GM18505 (cell line): ENCODE results near the gene VAMP7.
"Not testable (repeated sequence)": the region's sequence is repeated elsewhere in the genome, so short reads cannot be mapped to it uniquely, and the experiment has no call there.

Experiments
- ATAC-seq: cut with Tn5 transposase; IDR thresholded peaks from one replicate; pipeline ENCODE4 v1.9.1; 2021; ENCODE audit not compliant: unreplicated experiment
- POLR2A ChIP-seq: IDR thresholded peaks from 4 replicates; pipeline ENCODE4 v1.6.1; 2011; ENCODE audit warnings: borderline replicate concordance; ENCODE audit not compliant: insufficient read depth, insufficient read length; ENCODE audit errors: extremely low read depth

Gene VAMP7

GRCh38 chrX:155953055-155953454 lies 71.9 kb downstream of the VAMP7 start:
- TF ChIP-seq POLR2A, result no peak
- no peak for ATAC-seq

DNA sequence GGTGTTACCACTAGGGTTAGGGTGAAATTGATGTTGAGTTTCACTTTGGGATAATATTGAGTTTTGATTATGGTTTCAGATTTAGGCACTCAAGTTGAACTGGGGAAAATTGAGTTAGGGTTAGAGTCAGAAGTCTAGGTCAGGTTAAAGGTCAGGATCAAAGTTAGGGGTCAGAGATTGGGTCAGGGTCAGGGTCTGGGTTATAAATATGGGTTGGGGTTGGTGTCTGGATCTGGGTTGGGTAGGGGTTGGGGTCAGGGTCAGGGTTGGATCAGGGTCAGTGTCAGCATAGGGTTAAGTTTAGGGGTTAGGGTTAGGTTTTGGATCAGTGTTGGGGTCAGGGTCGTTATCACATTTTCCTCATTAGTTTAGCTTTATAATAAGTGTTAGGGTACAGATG lies 73.6 kb downstream of the VAMP7 start:
- no peak for TF ChIP-seq POLR2A
- no peak for ATAC-seq

- no peak for TF ChIP-seq POLR2A
- no peak for ATAC-seq
These were observed 75.0 kb downstream of the VAMP7 start for GRCh38 chrX:155956099-155956498.

DNA sequence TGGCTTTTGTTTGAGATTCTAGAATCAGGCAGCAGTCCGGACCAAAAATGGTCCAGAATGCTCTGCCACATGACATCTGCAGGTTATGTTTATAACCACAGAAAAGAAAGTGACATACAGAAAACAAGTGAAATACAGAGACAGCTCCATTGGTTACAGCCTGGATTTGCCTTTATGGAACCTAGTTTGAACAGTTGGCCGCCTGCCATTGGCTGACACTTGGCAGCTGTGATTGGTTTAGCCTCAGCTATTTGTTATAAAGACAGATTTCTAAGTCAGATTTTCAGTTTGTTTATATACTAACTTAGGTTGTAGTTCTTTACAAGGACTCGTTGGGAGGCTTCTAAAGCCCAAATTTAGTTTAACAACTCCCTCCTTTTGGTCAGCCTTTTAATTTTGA lies 75.5 kb downstream of the VAMP7 start:
- ATAC-seq, result no peak
- TF ChIP-seq POLR2A, result no peak

- no peak for ATAC-seq
- no peak for TF ChIP-seq POLR2A
These were observed 76.7 kb downstream of the VAMP7 start for GRCh38 chrX:155957843-155958242.

DNA sequence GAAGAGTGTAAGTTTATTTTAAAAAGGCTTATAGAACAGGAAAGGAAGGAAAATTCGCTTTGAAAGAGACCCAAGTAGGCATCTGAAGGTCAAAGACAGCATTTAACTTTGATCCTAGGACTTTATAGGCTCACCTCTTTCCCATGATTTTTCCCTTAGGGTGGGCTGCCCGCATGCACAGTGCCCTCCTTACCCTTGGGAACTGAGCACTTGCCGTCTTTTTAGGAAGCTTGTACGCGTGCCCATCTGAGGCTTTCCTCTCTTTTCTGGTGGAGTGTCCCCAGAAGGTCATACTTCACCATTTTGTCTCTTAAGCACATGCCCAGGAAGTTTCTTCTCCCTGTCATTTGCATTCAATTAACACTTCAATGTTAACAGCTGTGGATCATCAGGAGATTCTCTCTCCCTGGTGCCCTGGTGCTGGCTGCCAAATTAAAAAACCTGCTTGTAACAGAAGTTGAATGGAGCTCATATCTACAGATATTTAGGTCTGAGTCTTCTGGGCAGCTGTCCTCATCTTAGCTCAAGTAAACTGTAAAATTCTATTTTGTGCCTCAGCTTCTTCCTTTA lies 78.0 kb downstream of the VAMP7 start:
- ATAC-seq, result no peak

DNA sequence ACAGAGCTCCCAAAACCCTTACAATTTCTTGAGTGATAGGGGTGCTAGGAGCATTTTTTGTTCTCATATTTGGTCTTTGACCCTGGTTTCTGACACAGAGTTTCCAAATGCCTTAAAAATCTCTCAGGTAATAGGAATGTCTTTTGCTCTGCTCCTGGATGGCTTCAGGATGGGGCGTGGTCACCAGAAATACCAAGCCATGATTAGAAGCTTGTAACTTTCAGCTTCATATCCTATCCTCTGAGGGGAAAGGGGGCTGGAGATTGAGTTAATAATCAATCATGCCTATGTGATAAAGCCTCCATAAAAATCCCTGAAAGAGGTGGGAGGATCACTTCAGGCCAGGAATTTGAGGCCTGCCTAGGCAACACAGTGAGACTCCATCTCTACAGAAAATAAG lies 81.8 kb downstream of the VAMP7 start:
- TF ChIP-seq POLR2A, result no peak
- ATAC-seq, result no peak

More for the DNA sequence above, 78.0 kb downstream of the VAMP7 start:
- TF ChIP-seq POLR2A, result no peak

DNA sequence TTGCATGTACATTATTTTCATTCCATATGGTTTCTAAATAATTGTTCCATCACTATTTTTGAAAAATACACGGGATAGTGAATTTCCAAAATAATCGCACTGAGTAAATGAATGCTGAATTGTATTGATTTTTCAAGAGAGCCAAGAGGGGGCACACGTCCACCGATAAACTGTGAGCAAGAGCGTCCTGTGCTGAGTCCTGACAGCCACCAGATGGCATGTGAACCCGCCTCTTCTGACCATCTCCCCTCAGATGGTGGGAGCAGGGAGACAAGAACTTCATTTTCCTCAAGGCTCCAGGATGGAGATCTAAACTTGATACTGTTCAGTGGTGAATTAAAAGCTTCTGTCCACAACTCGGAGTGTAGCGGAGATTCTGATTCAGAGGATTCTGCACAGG lies 85.7 kb downstream of the VAMP7 start:
- no peak for ATAC-seq

DNA sequence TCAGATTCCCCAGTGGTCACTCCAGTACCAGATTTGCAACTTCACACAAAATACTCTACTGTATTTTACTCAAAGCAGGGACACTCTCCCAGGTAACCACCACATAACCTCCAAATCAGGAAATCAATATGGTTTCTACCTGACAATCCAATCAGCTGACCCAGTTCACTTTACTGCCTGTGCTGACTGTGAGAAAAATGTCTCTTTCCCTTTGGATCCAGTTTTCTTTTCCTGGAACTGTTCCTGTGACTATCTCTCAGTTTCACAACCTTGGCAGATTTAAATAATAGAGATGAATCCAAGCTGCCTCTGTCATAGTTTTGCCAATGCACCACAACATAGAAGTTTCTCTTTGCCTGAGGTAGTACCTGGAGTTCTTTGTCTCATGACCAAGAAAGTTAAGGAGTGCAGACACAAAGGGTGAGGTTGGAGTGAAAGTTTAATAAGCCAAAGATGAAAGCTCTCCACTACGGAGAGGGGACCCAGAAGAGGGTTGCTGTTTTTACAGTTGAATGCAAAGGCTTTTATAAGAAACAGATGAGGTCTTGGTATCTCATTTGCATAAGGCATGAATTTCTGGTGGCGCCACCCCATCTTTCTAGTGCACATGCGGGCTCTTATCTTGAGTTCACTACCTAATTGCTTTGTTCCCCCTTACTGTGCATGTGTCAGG lies 86.6 kb downstream of the VAMP7 start:
- no peak for TF ChIP-seq POLR2A
- ATAC-seq, result no peak

More for the DNA sequence above, 85.7 kb downstream of the VAMP7 start:
- TF ChIP-seq POLR2A, result no peak

DNA sequence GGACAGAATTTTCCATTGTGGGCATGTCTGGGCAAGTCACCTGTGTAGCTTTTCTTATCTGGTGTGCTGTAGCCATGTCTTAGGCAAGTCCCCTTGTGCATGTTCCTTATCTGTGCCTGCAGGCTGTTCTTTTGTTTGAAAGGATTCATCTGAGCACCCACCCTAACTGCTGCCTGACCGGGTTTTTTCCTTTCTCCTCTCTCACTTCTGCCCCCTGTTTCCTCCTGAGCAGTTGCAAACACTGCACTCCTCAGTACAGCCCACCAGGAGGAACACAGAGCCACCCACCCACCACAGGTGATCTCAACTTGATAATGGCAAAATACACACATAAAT lies 87.1 kb downstream of the VAMP7 start:
- ATAC-seq, result no peak
- TF ChIP-seq POLR2A, result no peak

DNA sequence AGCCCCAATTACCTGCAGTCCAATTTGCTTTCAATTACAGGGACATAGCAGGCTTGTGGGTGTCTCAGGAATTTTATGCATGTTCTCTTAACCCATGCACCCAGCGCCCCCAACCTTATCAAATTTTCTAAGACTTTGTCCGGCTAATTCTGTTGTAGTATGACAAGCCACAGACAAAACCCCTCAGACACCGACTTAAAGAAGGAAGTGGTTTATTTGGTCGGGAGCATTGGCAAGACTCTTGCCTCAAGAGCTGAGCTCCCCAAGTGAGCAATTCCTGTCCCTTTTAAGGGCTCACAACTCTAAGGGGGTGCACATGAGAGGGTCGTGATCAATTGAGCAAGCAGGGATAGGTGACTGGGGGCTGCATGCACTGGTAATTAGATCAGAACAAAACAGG lies 87.6 kb downstream of the VAMP7 start:
- no peak for ATAC-seq
- no peak for TF ChIP-seq POLR2A

- not testable (repeated sequence) for ATAC-seq
These were observed 90.5 kb downstream of the VAMP7 start for GRCh38 chrX:155971658-155972057.

DNA sequence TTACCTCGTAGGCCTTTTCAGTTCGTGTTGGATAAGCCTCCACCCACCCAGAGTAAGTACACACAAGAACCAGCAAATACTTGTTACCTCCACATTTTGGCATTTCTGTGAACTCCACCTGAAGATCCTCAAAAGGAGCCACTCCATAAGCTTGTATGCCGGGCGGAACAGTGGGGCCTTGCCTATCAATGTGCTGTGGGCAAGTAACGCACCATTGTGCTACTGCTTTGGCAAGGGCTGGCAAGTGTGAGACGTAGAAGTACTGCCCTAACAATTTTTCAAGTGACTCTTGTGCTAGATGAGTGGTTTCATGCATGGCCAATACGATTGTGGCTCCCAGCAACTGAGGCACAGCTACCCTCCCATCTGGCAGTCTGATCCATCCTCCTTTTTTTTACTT lies 91.1 kb downstream of the VAMP7 start:
- not testable (repeated sequence) for ATAC-seq

- no peak for ATAC-seq
- TF ChIP-seq POLR2A, result no peak
These were observed 102.2 kb downstream of the VAMP7 start for GRCh38 chrX:155983326-155983725.

GRCh38 chrX:155985208-155985607 lies 104.1 kb downstream of the VAMP7 start:
- ATAC-seq, result no peak

DNA sequence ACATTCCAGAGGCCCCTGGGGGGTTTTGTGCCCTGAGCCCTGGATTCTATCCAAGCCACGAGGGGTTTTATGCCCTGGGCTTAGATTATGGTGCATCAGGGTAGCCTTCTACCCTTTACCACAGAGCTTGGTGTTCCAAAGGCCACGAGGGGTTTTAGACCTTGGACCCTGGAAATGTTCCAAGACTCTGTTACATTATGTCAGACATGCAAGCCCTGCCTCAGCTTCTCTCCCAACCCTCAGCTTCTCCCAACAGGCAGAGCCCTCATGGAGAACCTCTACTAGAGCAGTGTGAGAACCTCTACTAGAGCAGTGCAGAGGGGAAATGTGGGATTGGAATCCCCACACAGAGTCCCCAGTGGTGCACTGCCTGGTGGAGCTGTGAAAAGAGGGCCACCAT lies 105.8 kb downstream of the VAMP7 start:
- not testable (repeated sequence) for ATAC-seq

More at GRCh38 chrX:155985208-155985607, 104.1 kb downstream of the VAMP7 start:
- TF ChIP-seq POLR2A, result no peak
